ENCODE measurements around the gene DDX52. TPM values are rescaled to one million over a fixed set of nuclear protein-coding genes. Genes with fewer than 3 reads are reported as not detected.
A peak's percentile ranks its signal among the peaks of the same experiment; 100 is the strongest.

The DDX52 gene
- total and polyA plus RNA-seq, 2 of the 13 experiments (the other 11 are each of a cell fraction or from before 2014, with no cell fraction given) = 8.9 to 36.1 TPM

DNA sequence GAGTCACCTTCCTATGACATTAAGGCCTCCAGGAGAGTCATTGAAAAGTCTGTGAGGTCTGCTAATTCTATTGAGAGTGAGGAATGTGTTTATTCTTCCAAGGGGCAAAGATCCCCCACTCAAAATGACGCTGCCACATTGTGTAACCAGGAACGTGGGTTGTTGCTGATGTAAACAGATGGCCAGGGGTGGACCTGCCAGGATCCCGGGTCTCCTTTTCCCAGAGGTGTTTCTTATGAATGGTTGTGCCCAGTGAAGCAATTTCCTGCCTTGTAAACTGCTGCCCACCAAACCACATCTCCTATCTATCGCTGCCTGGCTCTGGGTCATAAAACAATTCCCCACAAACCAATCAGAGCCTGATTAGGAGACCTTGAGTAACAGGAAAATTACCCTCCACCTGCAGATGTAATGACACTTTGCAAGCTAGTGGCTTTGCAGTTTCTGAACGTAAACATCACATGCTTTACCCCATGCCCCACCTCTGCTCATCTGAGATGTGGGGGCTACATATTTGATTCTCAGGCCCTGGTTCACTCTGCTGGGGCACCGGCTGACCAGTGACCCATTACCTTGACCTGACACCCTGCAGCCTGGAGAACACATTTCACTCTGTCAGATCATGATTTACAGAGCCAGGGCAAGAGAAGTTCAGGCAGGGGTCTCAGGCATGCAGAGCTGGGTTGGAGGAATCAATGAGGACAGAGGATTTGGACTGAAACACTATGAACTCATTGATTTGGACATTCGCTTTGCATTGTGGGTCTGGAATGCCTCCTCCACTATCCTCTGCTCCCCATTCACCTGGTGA, 33.1 kb upstream of the DDX52 start (continued):
- TF ChIP-seq, protein P1, sequence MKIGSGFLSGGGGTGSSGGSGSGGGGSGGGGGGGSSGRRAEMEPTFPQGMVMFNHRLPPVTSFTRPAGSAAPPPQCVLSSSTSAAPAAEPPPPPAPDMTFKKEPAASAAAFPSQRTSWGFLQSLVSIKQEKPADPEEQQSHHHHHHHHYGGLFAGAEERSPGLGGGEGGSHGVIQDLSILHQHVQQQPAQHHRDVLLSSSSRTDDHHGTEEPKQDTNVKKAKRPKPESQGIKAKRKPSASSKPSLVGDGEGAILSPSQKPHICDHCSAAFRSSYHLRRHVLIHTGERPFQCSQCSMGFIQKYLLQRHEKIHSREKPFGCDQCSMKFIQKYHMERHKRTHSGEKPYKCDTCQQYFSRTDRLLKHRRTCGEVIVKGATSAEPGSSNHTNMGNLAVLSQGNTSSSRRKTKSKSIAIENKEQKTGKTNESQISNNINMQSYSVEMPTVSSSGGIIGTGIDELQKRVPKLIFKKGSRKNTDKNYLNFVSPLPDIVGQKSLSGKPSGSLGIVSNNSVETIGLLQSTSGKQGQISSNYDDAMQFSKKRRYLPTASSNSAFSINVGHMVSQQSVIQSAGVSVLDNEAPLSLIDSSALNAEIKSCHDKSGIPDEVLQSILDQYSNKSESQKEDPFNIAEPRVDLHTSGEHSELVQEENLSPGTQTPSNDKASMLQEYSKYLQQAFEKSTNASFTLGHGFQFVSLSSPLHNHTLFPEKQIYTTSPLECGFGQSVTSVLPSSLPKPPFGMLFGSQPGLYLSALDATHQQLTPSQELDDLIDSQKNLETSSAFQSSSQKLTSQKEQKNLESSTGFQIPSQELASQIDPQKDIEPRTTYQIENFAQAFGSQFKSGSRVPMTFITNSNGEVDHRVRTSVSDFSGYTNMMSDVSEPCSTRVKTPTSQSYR (CRISPR knock-in tag; IDR thresholded peaks at IDR 0.05; ENCODE audit: borderline replicate concordance) = no peak
- TF ChIP-seq CHD4 (IDR thresholded peaks at IDR 0.05; ENCODE audit: borderline replicate concordance, low read length) (no peak), SRSF1 (optimal IDR thresholded peaks at IDR 0.05; ENCODE audit: low read depth, low read length) (no peak), NCOA2 (CRISPR knock-in tag; IDR thresholded peaks at IDR 0.05) (peak; percentile 77), ZNF205 (CRISPR knock-in tag; IDR thresholded peaks at IDR 0.05) (no peak), ZNF567 (CRISPR knock-in tag; IDR thresholded peaks at IDR 0.05; ENCODE audit: borderline replicate concordance) (no peak), ZNF674 (CRISPR knock-in tag; IDR thresholded peaks at IDR 0.05; ENCODE audit: low read depth) (no peak), ZNF709 (CRISPR knock-in tag; IDR thresholded peaks at IDR 0.05) (no peak), TCF7 (IDR thresholded peaks at IDR 0.05; ENCODE audit: low read depth) (peak; percentile 18), ZNF547 (CRISPR knock-in tag; IDR thresholded peaks at IDR 0.05) (peak; percentile 81; the same call in 1 of the 2 replicates), FOXM1 (CRISPR knock-in tag; IDR thresholded peaks at IDR 0.05) (no peak), PHF20 (CRISPR knock-in tag; IDR thresholded peaks at IDR 0.05) (no peak), DNMT3B (CRISPR knock-in tag; conservative IDR thresholded peaks at IDR 0.05) (0 out of 2 replicates have a peak, but pooled peaks have one; percentile 69), ZMYM2 (CRISPR knock-in tag; IDR thresholded peaks at IDR 0.05) (no peak), ZNF7 (CRISPR knock-in tag; IDR thresholded peaks at IDR 0.05) (no peak), ATAD3A (CRISPR knock-in tag; IDR thresholded peaks at IDR 0.05) (no peak), ZNF496 (CRISPR knock-in tag; IDR thresholded peaks at IDR 0.05; ENCODE audit: insufficient replicate concordance) (no peak), ZNF335 (CRISPR knock-in tag; IDR thresholded peaks at IDR 0.05) (no peak), MEIS2 (CRISPR knock-in tag; IDR thresholded peaks at IDR 0.05) (peak; percentile 88), RELA (CRISPR knock-in tag; IDR thresholded peaks at IDR 0.05) (no peak)
- TF ChIP-seq, protein P2, sequence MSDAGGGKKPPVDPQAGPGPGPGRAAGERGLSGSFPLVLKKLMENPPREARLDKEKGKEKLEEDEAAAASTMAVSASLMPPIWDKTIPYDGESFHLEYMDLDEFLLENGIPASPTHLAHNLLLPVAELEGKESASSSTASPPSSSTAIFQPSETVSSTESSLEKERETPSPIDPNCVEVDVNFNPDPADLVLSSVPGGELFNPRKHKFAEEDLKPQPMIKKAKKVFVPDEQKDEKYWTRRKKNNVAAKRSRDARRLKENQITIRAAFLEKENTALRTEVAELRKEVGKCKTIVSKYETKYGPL (CRISPR knock-in tag; IDR thresholded peaks at IDR 0.05) = peak; percentile 84; the same call in 1 of the 2 replicates
- TF ChIP-seq, protein P3, sequence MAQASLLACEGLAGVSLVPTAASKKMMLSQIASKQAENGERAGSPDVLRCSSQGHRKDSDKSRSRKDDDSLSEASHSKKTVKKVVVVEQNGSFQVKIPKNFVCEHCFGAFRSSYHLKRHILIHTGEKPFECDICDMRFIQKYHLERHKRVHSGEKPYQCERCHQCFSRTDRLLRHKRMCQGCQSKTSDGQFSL (CRISPR knock-in tag; IDR thresholded peaks at IDR 0.05) = no peak
- TF ChIP-seq, protein P4, sequence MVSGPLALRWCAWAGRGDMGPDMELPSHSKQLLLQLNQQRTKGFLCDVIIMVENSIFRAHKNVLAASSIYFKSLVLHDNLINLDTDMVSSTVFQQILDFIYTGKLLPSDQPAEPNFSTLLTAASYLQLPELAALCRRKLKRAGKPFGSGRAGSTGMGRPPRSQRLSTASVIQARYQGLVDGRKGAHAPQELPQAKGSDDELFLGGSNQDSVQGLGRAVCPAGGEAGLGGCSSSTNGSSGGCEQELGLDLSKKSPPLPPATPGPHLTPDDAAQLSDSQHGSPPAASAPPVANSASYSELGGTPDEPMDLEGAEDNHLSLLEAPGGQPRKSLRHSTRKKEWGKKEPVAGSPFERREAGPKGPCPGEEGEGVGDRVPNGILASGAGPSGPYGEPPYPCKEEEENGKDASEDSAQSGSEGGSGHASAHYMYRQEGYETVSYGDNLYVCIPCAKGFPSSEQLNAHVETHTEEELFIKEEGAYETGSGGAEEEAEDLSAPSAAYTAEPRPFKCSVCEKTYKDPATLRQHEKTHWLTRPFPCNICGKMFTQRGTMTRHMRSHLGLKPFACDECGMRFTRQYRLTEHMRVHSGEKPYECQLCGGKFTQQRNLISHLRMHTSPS (CRISPR knock-in tag; IDR thresholded peaks at IDR 0.05; ENCODE audit: low read depth) = peak; percentile 48

Data from HepG2 (cell line).